DND-41 (cell line): ENCODE results near the gene NELFA.

Source experiments
- ATAC-seq: fragments of 200-7000 bp; cut with Tn5 transposase; 3 replicates; pipeline ENCODE4 v1.9.1; 2021; ENCODE audit warnings: low read depth; ENCODE audit not compliant: insufficient read depth
- DNase-seq: peaks from one replicate; pipeline ENCODE4 v3.0.0-alpha.2; 2020
- H2AFZ ChIP-seq: 2 replicates; pipeline ENCODE4 v1.6.0; 2012; ENCODE audit warnings: low read depth, low read length
- H3K27ac ChIP-seq: 2 replicates; pipeline ENCODE4 v1.5.1; 2012; ENCODE audit warnings: low read length, inconsistent platforms
- H3K27me3 ChIP-seq: fragments of 200-600 bp; sonication (generic); 2 replicates; pipeline ENCODE4 v1.6.0; 2012; ENCODE audit warnings: low read length, mild to moderate bottlenecking, inconsistent platforms; ENCODE audit not compliant: insufficient read depth, poor library complexity
- H3K36me3 ChIP-seq: 2 replicates; pipeline ENCODE4 v1.5.1; 2012; ENCODE audit warnings: low read length, inconsistent platforms; ENCODE audit not compliant: insufficient read depth
- H3K4me1 ChIP-seq: 2 replicates; pipeline ENCODE4 v1.5.1; 2012; ENCODE audit warnings: mild to moderate bottlenecking, low read length; ENCODE audit not compliant: insufficient read depth
- H3K4me2 ChIP-seq: 2 replicates; pipeline ENCODE4 v1.6.0; 2012; ENCODE audit warnings: mild to moderate bottlenecking, moderate library complexity, low read length, inconsistent platforms; ENCODE audit not compliant: insufficient read depth
- H3K4me3 ChIP-seq, 2 experiments: fragments of 200-600 bp in 1 of 2; shearing (Covaris generic) in 1 of 2; 2 replicates each; pipeline ENCODE4 v1.5.1; 2012 to 2016; ENCODE audit warnings: inconsistent platforms in 2 of 2, low read length in 2 of 2, mild to moderate bottlenecking in 2 of 2, low read depth in 1 of 2, moderate library complexity in 1 of 2
- H3K79me2 ChIP-seq: 2 replicates; pipeline ENCODE4 v1.6.0; 2012; ENCODE audit warnings: low read length, inconsistent platforms; ENCODE audit not compliant: insufficient read depth
- H3K9ac ChIP-seq: 2 replicates; pipeline ENCODE4 v1.6.0; 2012; ENCODE audit warnings: low read depth, mild to moderate bottlenecking, inconsistent platforms, low read length, moderate library complexity
- H3K9me3 ChIP-seq: 2 replicates; pipeline ENCODE4 v1.5.1; 2012; ENCODE audit warnings: low read length, moderate library complexity, mild to moderate bottlenecking, inconsistent platforms; ENCODE audit not compliant: insufficient read depth, severe bottlenecking
- H4K20me1 ChIP-seq: 2 replicates; pipeline ENCODE4 v1.6.0; 2012; ENCODE audit warnings: low read length; ENCODE audit not compliant: insufficient read depth
- EZH2 ChIP-seq: IDR thresholded peaks from 3 replicates; pipeline ENCODE4 v1.6.1; 2012; ENCODE audit warnings: borderline replicate concordance, low read depth, mild to moderate bottlenecking, moderate library complexity, low read length, inconsistent platforms; ENCODE audit not compliant: severe bottlenecking
- TF ChIP-seq, protein P1 (sequence below): IDR thresholded peaks from 2 replicates; pipeline ENCODE4 v1.5.1; 2012; ENCODE audit warnings: borderline replicate concordance, low read length, moderate library complexity, mild to moderate bottlenecking; ENCODE audit not compliant: poor library complexity, severe bottlenecking; ENCODE audit errors: extremely low read depth

NELFA gene

DNA sequence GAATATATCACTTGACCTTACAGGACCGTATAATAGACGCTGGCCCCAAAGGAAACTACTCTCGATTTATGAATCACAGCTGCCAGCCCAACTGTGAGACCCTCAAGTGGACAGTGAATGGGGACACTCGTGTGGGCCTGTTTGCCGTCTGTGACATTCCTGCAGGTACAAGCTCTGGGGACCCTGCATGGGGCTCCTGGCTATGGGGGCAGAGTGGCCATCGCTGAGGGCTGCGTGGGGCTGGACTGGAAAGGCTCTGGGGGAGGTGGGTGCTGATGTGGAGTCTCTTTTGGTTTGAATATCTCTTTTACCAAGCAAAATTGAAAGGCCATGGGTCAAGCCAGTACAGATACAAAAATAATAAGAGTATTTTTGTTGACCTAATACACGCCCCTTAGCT is 33.9 kb downstream of the NELFA start:
- peaks cover 22% of the 10 kb centered on the region for H3K79me2 ChIP-seq
- H3K9ac ChIP-seq, result no peak overlapping the region
- no peak overlapping the region for H3K27ac ChIP-seq
- H3K36me3 ChIP-seq, result peaks cover 99% of the 10 kb centered on the region
- H3K4me3 ChIP-seq, result no peak overlapping the region
- no peak for DNase-seq
- H2AFZ ChIP-seq, result no peak overlapping the region
- H3K4me2 ChIP-seq, result no peak overlapping the region
- no peaks in the 10 kb centered on the region for H3K27me3 ChIP-seq
- no peaks in the 10 kb centered on the region for H3K9me3 ChIP-seq
- H4K20me1 ChIP-seq, result peaks cover 75% of the 10 kb centered on the region
- TF ChIP-seq, protein P1, sequence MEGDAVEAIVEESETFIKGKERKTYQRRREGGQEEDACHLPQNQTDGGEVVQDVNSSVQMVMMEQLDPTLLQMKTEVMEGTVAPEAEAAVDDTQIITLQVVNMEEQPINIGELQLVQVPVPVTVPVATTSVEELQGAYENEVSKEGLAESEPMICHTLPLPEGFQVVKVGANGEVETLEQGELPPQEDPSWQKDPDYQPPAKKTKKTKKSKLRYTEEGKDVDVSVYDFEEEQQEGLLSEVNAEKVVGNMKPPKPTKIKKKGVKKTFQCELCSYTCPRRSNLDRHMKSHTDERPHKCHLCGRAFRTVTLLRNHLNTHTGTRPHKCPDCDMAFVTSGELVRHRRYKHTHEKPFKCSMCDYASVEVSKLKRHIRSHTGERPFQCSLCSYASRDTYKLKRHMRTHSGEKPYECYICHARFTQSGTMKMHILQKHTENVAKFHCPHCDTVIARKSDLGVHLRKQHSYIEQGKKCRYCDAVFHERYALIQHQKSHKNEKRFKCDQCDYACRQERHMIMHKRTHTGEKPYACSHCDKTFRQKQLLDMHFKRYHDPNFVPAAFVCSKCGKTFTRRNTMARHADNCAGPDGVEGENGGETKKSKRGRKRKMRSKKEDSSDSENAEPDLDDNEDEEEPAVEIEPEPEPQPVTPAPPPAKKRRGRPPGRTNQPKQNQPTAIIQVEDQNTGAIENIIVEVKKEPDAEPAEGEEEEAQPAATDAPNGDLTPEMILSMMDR, result no peak
- no peak for ATAC-seq
- H3K4me1 ChIP-seq, result no peaks in the 10 kb centered on the region

DNA sequence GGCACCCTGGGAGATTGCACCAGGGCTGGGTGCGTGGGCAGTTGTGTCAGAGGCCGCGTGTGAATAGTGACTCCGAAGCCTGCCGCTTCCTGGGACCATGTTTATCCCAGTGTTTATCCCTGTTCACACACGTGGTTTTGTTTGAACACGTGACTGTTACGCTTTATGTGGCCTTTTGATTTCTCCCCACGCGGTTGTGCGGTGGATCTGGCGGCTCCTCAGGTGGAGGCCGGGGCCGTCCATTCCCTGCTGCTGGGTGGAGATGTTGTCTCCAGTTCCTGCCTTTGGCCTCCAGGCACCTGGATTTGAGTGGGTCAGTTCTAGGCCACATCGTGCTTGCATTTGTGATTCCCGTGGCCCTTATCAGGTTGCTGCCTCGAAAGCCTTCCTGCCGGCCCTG is 35.1 kb downstream of the NELFA start:
- no peak overlapping the region for H2AFZ ChIP-seq
- H3K27me3 ChIP-seq, result no peaks in the 10 kb centered on the region
- no peak overlapping the region for H3K4me3 ChIP-seq
- ATAC-seq (no peak), DNase-seq (no peak)
- peaks cover 67% of the 10 kb centered on the region for H4K20me1 ChIP-seq
- no peaks in the 10 kb centered on the region for H3K9me3 ChIP-seq
- TF ChIP-seq, protein P1, result no peak
- TF ChIP-seq EZH2, result no peak
- no peak overlapping the region for H3K4me2 ChIP-seq
- no peak overlapping the region for H3K9ac ChIP-seq
- no peak overlapping the region for H3K27ac ChIP-seq
- H3K4me1 ChIP-seq, result no peaks in the 10 kb centered on the region
- peaks cover 99% of the 10 kb centered on the region for H3K36me3 ChIP-seq
- peaks cover 28% of the 10 kb centered on the region for H3K79me2 ChIP-seq

DNA sequence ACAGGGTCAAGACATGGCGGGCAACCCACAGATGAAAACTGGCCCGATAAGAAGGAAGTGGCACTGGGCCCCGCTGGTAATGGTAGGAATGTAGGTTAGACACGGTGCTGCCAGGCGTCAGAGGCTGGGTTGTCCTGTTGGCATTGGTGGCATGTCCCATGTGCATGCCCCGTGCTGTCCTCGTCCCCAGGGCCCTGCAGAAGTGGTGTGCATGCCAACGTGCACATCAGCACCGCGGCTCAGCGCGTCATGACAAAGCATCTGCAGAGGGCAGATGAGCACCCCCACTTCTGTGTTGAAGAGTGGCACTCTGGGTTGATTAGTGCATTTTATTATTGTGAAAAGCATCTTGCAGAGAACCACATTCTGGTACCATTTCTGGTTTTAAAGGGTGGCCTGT is 35.6 kb downstream of the NELFA start:
- Histone ChIP-seq H2AFZ (no peak overlapping the region), H3K27ac (no peak overlapping the region), H3K9ac (no peak overlapping the region), H3K4me2 (no peak overlapping the region), H3K9me3 (no peaks in the 10 kb centered on the region), H3K79me2 (peaks cover 29% of the 10 kb centered on the region), H3K4me1 (no peaks in the 10 kb centered on the region), H4K20me1 (peaks cover 66% of the 10 kb centered on the region), H3K27me3 (no peaks in the 10 kb centered on the region), H3K4me3 (no peak overlapping the region), H3K36me3 (peaks cover 99% of the 10 kb centered on the region)
- DNase-seq, result no peak
- TF ChIP-seq, protein P1, result no peak
- no peak for TF ChIP-seq EZH2
- ATAC-seq, result no peak

DNA sequence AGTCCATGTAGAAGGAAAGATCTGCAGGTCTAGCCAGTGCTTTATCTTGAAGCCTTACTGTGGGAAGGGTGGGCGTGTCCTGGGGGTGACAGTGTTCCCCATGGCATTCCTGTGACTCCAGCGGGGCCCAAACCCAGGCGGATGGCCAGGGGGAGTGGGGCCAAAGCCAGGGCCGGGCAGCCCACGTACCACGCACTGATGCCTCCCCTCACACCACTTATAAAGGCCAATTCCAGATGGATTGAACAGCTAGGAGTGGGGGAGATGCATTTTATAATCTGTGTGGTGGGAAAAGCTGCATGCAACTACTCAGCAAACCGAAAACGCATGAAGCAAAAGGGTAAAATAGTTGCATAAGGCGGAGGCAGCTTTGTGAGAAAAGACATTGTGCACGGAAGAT is 36.4 kb downstream of the NELFA start:
- H3K36me3 ChIP-seq, result peaks cover 99% of the 10 kb centered on the region

More for the DNA sequence above, 36.4 kb downstream of the NELFA start:
- DNase-seq, result no peak
- Histone ChIP-seq H3K4me2 (no peak overlapping the region), H3K79me2 (peaks cover 35% of the 10 kb centered on the region), H4K20me1 (peaks cover 72% of the 10 kb centered on the region), H2AFZ (no peak overlapping the region), H3K9ac (no peak overlapping the region), H3K4me1 (no peaks in the 10 kb centered on the region), H3K27ac (no peak overlapping the region), H3K27me3 (no peaks in the 10 kb centered on the region), H3K4me3 (no peak overlapping the region), H3K9me3 (no peaks in the 10 kb centered on the region)
- no peak for TF ChIP-seq EZH2
- TF ChIP-seq, protein P1, result no peak
- ATAC-seq, result no peak
